ENCODE data around the gene DBF4. TPM values are rescaled to one million over a fixed set of nuclear protein-coding genes. Genes with fewer than 3 reads are reported as not detected.

Gene DBF4
- total RNA-seq, 2 donors from 2014 or later, result 11.0 to 24.9 TPM

DNA sequence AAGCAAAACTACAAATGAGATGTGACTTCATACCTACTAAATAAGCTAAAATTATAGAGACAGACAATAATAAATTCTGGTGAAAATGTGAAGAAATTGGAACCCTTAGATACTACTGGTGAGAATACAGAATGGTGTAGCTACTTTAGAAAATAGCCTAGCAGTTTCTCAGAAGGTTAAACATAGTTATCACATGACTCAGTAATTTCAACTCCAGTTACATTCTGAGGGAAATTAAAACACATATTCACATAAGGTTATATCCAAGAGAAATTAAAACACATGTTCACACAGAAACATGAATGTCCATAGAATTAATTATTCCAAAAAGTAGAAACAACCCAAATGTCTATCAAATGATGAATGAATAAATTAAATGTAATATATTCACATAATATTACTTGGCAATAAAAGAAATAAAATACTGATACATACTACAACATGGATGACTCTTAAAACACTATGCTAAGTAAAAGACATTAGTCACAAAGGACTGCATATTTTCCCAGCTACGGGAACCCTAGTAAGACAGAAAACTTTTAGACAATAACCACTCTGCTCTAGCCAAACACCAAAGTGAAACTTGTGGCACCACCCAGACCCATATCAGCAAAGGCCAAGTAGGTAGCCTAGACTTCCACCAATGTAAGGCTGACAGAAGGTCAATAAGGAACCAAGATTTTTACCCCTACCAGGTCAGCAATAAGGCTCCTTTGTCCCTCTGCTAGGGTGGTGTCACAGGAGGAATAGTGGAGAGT lies 25.3 kb upstream of the DBF4 start:
- no peak overlapping the region for H3K27ac ChIP-seq
- no peak overlapping the region for H3K4me3 ChIP-seq
- H3K27me3 ChIP-seq (replicated peaks; ENCODE audit: insufficient read depth), result no peaks in the 10 kb centered on the region
- no peak for DNase-seq (ENCODE audit: low spot score)
- intact Hi-C loops (cut with DNase I), result no loop called here
- no peaks in the 10 kb centered on the region for H3K36me3 ChIP-seq
- TF ChIP-seq POLR2AphosphoS5 (IDR thresholded peaks at IDR 0.05) (no peak), POLR2A (IDR thresholded peaks at IDR 0.05) (no peak)
- TF ChIP-seq, protein P1, sequence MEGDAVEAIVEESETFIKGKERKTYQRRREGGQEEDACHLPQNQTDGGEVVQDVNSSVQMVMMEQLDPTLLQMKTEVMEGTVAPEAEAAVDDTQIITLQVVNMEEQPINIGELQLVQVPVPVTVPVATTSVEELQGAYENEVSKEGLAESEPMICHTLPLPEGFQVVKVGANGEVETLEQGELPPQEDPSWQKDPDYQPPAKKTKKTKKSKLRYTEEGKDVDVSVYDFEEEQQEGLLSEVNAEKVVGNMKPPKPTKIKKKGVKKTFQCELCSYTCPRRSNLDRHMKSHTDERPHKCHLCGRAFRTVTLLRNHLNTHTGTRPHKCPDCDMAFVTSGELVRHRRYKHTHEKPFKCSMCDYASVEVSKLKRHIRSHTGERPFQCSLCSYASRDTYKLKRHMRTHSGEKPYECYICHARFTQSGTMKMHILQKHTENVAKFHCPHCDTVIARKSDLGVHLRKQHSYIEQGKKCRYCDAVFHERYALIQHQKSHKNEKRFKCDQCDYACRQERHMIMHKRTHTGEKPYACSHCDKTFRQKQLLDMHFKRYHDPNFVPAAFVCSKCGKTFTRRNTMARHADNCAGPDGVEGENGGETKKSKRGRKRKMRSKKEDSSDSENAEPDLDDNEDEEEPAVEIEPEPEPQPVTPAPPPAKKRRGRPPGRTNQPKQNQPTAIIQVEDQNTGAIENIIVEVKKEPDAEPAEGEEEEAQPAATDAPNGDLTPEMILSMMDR (IDR thresholded peaks at IDR 0.05), result no peak
- WGBS, result 88% methylated on average over 1 of the region's 1 CpG
- H3K4me1 ChIP-seq (replicated peaks), result no peaks in the 10 kb centered on the region
- no peaks in the 10 kb centered on the region for H3K9me3 ChIP-seq

DNA sequence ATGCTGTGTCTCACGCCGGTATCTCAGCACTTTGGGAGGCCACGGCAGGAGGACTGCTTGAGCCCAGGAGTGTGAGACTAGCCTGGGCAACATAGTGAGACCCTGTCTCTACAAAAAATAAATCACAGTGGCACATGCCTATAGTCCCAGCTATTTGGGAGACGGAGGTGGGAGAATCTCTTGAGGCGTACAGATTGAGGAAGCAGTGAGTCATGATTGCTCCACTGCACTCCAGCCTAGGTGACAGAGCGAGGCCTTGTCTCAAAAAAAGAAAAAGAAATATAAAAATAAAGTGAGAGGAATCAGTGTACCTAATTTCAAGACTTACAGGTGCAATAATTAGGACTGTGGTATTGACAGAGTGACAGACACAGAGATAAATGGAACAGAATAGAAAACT lies 24.0 kb upstream of the DBF4 start:
- TF ChIP-seq POLR2A (IDR thresholded peaks at IDR 0.05), result no peak
- TF ChIP-seq POLR2AphosphoS5 (IDR thresholded peaks at IDR 0.05), result no peak
- TF ChIP-seq, protein P1 (IDR thresholded peaks at IDR 0.05), result no peak

DNA sequence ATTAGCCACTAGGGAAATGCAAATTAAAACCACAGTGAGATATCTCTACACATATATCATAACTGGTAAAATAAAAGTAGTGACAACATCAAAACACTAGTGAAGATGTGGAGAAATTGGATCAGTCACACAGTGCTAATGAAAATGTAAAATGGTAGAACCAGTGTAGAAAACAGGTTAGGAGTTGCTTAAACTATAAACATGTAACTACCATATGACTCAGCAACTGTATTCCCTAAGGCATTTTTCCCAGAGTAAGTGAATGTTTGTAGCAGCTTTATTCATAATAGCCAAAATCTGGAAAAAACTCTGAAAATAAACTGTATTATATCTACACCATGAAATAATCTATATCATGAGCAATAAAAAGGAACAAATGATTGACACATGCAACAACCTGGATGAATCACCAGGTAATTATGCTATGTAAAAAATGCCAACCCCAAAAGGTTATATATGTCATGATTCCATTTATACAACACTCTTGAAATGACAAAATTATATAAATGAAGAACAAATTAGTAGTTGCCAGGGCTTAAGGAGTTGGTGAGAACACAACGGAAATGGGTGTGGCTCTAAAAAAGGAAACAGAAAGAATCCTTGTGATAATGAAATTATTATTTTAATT lies 22.9 kb upstream of the DBF4 start:
- TF ChIP-seq, protein P1 (IDR thresholded peaks at IDR 0.05), result no peak
- TF ChIP-seq POLR2A (IDR thresholded peaks at IDR 0.05) (no peak), POLR2AphosphoS5 (IDR thresholded peaks at IDR 0.05) (no peak)
- no peak for DNase-seq (ENCODE audit: low spot score)
- H3K9me3 ChIP-seq, result no peaks in the 10 kb centered on the region
- no peak overlapping the region for H3K4me3 ChIP-seq
- no peak overlapping the region for H3K27ac ChIP-seq
- no peaks in the 10 kb centered on the region for H3K27me3 ChIP-seq (replicated peaks; ENCODE audit: insufficient read depth)
- 82% methylated on average over 1 of the region's 1 CpG for WGBS
- intact Hi-C loops (cut with DNase I), result no loop called here
- no peaks in the 10 kb centered on the region for H3K36me3 ChIP-seq
- H3K4me1 ChIP-seq (replicated peaks), result no peaks in the 10 kb centered on the region

More for the DNA sequence above, 24.0 kb upstream of the DBF4 start:
- Histone ChIP-seq H3K9me3 (no peaks in the 10 kb centered on the region), H3K27ac (no peak overlapping the region), H3K4me3 (no peak overlapping the region), H3K36me3 (no peaks in the 10 kb centered on the region), H3K27me3 (replicated peaks; ENCODE audit: insufficient read depth) (no peaks in the 10 kb centered on the region), H3K4me1 (replicated peaks) (no peaks in the 10 kb centered on the region)
- intact Hi-C loops (cut with DNase I), result no loop called here
- 98% methylated on average over 6 of the region's 6 CpGs for WGBS
- DNase-seq (ENCODE audit: low spot score), result no peak

DNA sequence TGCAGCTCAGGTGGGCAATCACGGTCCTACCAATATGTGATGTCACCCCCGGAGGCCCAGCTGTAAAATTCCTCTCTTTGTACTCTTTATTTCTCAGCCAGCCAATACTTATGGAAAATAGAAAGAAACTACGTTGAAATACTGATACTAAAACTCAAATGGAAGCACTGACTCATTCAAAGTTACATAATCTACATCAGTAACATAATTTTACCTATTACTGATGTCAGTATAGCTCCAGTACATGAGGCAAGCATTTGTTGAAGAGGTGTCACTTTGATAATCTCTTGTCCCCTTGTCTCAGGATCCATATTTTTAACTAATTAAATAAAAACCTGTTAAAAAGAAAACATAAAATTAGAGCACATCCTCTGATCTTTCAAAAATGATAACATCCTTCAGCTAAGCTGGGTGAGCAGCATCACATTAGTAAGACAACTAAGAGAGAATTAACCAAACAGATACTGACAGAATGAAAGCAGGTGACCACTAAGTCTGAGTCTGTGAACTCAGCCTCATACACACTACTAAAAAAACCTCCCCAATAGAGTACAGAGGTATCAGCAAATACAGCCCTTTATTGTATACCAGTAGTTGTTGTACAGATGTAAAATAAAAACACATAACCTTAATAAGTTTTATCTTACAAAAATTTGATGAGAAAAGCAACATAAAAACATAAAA lies 17.7 kb upstream of the DBF4 start:
- no peak overlapping the region for H3K4me3 ChIP-seq
- TF ChIP-seq POLR2A (IDR thresholded peaks at IDR 0.05) (no peak), POLR2AphosphoS5 (IDR thresholded peaks at IDR 0.05) (no peak)
- TF ChIP-seq, protein P1 (IDR thresholded peaks at IDR 0.05), result no peak
- no peak for DNase-seq (ENCODE audit: low spot score)
- no peaks in the 10 kb centered on the region for H3K36me3 ChIP-seq
- H3K4me1 ChIP-seq (replicated peaks), result no peaks in the 10 kb centered on the region
- H3K27me3 ChIP-seq (replicated peaks; ENCODE audit: insufficient read depth), result no peaks in the 10 kb centered on the region
- no peak overlapping the region for H3K27ac ChIP-seq
- intact Hi-C loops (cut with DNase I), result no loop called here
- WGBS, result 98% methylated on average over 3 of the region's 3 CpGs
- H3K9me3 ChIP-seq, result no peaks in the 10 kb centered on the region
